ENCODE results near the gene F2RL2. TPM values are rescaled to one million over a fixed set of nuclear protein-coding genes. Genes with fewer than 3 reads are reported as not detected.

F2RL2 gene
- polyA plus RNA-seq, 3 donors: 0.05 to 0.07 TPM; not detected in 1

DNA sequence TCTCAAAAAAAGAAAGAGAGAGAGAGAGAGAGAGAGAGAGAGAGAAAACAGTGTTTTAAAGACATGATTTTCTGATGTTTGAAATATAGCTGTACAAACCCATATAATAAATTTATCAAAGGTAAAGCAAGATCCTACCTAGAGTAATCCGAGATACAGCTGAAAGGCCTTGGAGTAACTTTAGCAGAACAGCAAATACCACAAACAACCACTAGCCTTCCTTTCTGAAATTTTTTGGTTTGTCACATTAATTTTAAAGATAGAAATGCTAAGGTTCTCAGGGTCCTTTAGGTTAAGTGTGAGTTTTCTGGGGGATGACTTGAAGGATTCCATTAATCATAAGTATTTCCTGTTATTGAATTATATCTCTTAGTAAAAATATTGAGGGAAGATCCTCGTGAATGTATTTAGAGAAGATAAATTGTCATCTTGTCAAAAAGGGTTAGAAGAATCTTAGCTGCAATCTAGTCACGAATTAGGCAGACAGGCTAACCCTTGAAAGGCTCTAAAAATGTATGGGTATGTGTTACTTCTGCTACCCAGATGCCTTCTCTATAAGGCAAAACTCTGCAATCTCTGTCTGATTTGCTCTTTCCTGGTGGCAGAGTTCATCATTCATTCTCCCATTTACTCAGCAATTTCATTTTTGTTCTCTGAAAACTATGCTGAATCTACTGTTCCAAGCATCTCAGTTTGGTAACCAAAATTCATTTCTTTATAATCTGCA is 27.3 kb downstream of the F2RL2 start:
- WGBS, 3 donors: 77 to 85% (median 80%) methylated on average over 3 of the region's 3 CpGs
- no peak overlapping the region for H3K27ac ChIP-seq (ENCODE audit: low read depth, low read length)

DNA sequence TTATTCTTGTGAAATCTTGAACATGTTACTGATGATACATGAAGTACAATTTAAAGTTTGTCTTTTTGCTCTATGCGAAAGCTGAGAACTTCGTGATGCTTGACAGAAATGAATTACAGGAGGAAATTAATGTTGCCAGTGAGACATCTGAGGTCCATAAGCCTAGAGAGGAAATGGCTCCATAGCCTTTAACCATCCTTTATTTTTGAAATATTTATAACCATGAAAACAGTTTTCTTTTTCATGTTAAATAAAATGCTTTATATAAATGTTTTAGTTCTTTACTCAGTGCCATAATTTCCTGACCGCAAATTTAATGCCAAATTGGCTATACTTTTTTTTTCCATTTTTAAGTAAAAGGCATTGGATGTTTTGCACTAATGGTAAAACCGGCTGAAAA is 29.1 kb downstream of the F2RL2 start:
- WGBS, 3 donors: 74 to 89% (median 81%) methylated on average over 4 of the region's 4 CpGs

DNA sequence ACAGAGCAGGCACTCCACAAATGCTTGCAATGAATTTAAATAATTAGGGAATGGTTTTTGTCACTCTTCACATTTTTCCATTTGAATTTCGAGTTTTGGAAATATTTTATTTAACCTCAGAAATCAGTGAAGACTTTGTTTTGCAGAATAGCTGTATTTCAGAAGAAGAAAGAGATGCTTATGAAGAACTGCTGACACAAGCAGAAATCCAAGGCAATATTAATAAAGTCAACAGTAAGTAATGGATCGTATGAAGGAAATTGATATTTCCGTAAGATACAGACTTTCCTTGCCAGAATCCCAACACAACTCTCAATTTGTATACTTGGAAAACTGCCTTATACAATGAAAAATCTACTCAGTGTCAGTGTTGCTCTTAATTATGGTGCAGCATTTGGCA is 30.5 kb downstream of the F2RL2 start:
- WGBS, 3 donors: 61 to 70% (median 65%) methylated on average over 3 of the region's 3 CpGs
- H3K27ac ChIP-seq (ENCODE audit: low read depth, low read length): no peak overlapping the region

More for the DNA sequence above, 29.1 kb downstream of the F2RL2 start:
- no peak overlapping the region for H3K27ac ChIP-seq (ENCODE audit: low read depth, low read length)

GRCh38 chr5:76591366-76591765 is 31.8 kb downstream of the F2RL2 start:
- 95 to 99% (median 95%) methylated on average over 3 of the region's 3 CpGs for WGBS, 3 donors
- H3K27ac ChIP-seq (ENCODE audit: low read depth, low read length): no peak overlapping the region

GRCh38 chr5:76590027-76590426 is 33.2 kb downstream of the F2RL2 start:
- WGBS, 3 donors: 94 to 97% (median 95%) methylated on average over 1 of the region's 1 CpG
- no peak overlapping the region for H3K27ac ChIP-seq (ENCODE audit: low read depth, low read length)

DNA sequence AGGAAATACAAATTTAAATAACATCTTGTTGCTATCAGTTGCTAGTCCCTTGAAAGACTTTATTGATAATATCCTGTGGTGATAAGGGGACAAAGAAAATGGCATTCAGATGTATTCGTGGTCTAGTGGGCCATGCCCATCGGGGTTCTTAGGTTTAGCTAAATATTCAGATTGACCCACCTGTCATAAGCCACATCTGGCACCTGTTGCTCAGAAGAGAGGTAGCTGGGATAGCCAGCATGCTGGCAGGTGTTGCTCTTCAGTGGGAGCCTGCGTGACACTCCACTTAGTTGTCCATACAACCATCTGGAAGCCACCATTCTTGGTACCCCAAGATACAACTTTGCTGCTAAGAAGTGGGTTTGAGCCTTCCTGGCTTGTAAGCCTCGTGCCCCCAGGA is 36.7 kb downstream of the F2RL2 start:
- 92 to 95% (median 94%) methylated on average over 4 of the region's 4 CpGs for WGBS, 3 donors
- H3K27ac ChIP-seq (ENCODE audit: low read depth, low read length): no peak overlapping the region

GRCh38 chr5:76585783-76586217 is 37.4 kb downstream of the F2RL2 start:
- 84 to 86% (median 85%) methylated on average over 3 of the region's 3 CpGs for WGBS, 3 donors
- no peak overlapping the region for H3K27ac ChIP-seq (ENCODE audit: low read depth, low read length)

DNA sequence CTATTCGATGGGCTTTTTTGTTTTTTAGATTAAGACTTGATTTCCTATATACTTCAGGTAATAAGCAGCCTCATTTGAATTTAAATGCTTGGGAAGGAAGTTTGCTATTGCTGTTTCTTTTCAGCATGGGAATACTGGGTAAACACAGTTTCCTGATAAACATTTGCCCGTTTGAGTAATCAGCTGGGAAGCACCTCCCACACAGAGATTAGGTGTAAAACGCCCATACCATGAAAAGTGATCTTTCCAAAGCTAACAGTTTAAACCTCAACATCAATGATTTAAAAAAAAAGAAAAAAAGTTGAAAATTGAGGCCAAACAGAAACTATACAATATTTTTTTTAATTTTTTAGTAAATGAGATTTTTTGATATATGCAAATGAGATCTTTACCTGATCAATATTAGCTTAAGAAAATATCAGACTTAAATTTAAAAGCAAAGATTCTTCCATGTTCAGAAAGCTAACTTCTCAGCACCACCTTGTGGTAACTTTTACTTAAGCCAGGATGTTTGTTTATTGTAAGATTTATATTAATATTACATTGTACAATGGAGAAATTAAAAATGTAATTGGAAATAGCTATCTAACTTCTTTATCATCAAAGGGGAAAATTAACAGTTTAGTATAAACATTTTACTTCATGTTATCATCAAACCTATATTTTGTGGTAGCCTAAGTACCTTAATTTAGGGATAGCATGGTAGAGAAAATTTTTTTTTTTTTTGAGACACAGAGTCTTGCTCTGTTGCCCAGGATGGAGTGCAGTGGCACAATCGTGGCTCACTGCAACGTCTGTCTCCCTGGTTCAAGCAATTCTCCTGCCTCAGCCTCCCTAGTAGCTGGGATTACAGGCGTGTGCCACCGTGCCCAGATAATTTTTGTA is 39.8 kb downstream of the F2RL2 start:
- no peak overlapping the region for H3K27ac ChIP-seq (ENCODE audit: low read depth, low read length)
- WGBS, 3 donors: 39 to 59% (median 57%) methylated on average over 7 of the region's 7 CpGs

DNA sequence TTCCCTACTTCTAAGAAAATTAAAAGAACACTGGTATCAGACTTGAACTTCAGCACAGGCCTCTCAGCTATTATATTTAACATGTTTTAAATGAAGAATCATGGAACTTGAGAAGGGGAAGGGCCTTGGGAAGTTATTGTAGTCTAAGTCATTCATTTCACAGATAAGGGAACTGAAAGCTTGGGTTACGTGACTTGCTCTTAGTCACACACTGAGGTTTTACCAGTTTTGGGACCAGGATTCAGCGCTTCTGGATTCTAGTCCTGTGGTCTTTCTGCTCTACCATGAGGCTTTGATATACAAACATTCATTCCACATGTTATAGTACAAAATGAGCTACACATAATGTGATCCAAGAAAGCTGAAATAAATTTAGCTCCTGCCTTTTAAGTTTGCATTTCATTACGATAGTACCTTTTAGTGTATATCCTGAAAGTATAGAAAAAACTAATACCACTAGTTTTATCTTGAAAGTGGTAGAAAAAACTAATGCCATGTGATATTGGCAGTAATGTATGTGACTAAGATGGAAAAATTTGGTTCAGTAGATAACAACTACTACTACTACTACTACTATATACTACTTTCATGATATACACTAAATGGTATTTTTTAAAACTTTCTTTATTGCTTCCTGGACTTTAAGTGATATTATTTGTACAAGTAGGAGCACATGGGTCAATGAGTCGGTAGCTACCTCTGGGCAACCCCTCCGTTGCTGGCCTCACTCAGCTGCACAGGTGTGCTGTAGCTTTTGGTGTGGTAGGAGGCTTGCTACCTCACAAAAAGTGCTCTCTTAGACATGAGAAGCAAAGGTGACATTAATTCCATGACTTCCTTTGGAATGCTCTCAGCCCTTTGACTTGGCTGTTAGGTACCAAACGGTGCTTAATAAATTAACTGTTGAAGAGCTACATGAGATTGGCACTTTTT is 40.7 kb downstream of the F2RL2 start:
- H3K27ac ChIP-seq (ENCODE audit: low read depth, low read length): no peak overlapping the region
- 51 to 78% (median 77%) methylated on average over 6 of the region's 6 CpGs for WGBS, 3 donors

DNA sequence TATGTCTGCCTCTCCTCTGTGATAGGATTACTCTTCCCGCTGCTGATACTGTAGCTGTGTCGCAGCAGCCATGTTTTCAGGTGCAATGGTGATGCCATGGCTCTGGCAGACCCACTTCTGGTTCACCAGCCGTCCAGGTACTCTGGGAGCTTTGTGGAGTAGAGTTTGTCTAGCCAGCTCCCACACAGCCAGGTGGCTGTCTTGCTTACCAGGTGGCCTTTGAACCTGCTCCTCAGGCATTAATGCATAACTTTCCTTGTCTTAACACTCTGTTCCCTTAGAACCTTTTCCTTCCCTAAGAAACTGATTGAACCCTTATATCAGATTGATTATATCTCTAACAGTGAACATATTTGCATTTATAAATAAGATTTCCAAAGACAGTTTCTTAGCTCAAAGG is 42.2 kb downstream of the F2RL2 start:
- 73 to 91% (median 84%) methylated on average over 3 of the region's 3 CpGs for WGBS, 3 donors
- H3K27ac ChIP-seq (ENCODE audit: low read depth, low read length): no peak overlapping the region

DNA sequence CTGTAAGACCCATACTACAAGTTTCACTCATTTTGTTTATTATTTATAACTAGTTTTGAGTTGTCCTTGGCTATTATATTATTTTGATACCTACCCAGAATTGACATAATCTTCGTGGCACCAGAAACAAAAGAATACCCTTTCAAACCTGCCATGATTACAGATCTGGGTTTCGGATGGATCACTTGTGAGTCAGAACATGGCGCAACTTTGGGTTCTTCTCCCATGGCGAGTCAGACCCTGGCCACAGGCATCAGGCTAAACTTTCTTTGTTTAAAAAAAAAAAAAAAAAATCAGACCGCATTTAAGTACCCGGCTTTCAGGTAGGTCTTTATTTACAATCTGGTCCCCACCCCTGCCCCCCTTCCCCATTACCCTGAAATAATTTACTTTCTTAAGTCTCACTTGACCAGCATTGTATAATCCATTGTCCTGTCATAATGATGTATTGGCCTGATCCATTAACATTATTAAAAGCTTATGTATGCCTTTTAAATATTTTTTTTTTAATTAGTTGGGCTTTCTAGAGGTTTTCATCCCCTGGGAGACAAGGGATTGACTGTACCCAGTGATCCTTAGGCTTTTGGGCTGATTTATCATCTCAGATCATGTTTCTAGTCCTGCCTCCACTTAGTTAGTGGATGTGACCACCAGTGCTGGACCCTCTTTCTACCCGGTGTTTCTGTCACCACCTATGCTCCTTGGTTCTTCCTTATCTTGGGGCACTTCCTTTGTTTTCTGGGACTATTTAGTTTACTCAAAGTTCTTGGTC is 43.9 kb downstream of the F2RL2 start:
- 90 to 93% (median 90%) methylated on average over 7 of the region's 7 CpGs for WGBS, 3 donors

GRCh38 chr5:76576996-76577395 is 46.2 kb downstream of the F2RL2 start:
- 78 to 82% (median 81%) methylated on average over 4 of the region's 4 CpGs for WGBS, 3 donors
- no peak overlapping the region for H3K27ac ChIP-seq (ENCODE audit: low read depth, low read length)

More for the DNA sequence above, 43.9 kb downstream of the F2RL2 start:
- no peak overlapping the region for H3K27ac ChIP-seq (ENCODE audit: low read depth, low read length)

- no peak overlapping the region for H3K27ac ChIP-seq (ENCODE audit: low read depth, low read length)
Observed at GRCh38 chr5:76576450-76576849, 46.8 kb downstream of the F2RL2 start.

GRCh38 chr5:76571559-76571958 is 51.6 kb downstream of the F2RL2 start:
- H3K27ac ChIP-seq (ENCODE audit: low read depth, low read length): no peak overlapping the region

DNA sequence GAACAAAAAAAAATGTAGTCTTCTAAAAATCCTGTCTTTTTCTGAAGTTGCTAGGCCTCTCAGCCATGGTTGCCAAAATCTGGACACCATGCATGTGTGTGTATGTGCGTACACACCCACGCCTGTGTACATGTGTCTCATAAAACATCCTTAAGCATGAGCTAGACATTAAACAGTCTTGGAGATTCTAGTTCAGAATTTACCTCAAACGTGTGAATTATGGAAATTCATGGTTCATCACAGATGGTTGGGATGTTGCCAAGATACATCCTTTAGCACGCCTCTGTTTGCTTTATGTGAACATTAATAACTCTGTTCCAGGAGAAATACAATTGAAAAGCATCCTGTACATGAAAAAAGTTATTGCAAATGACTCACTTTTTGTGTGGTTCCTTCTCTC is 53.0 kb downstream of the F2RL2 start:
- H3K27ac ChIP-seq (ENCODE audit: low read depth, low read length): no peak overlapping the region
- 77% methylated on average over 4 of the region's 4 CpGs for WGBS, 3 donors
